HepG2 (cell line): ENCODE data around the gene TIPRL. TPM values are rescaled to one million over a fixed set of nuclear protein-coding genes. Genes with fewer than 3 reads are reported as not detected.

ENCODE experiments used
- AKNA ChIP-seq: sonication (generic); formaldehyde crosslinking; IDR thresholded peaks from 2 replicates; pipeline ENCODE4 v1.4.0; 2020; ENCODE audit warnings: missing genetic modification reagents, borderline replicate concordance
- ARNTL ChIP-seq: sonication (generic); formaldehyde crosslinking; IDR thresholded peaks from 2 replicates; pipeline ENCODE4 v1.4.0; 2020; ENCODE audit warnings: mild to moderate bottlenecking, missing genetic modification reagents
- DR1 ChIP-seq: sonication (generic); formaldehyde crosslinking; IDR thresholded peaks from 2 replicates; pipeline ENCODE4 v1.8.0; 2021; ENCODE audit warnings: mild to moderate bottlenecking, missing genetic modification reagents, inconsistent platforms
- ELK4 ChIP-seq: sonication (generic); formaldehyde crosslinking; IDR thresholded peaks from 2 replicates; pipeline ENCODE4 v1.9.0; 2021; ENCODE audit warnings: missing genetic modification reagents, borderline replicate concordance
- HOXA7 ChIP-seq: sonication (generic); formaldehyde crosslinking; IDR thresholded peaks from 2 replicates; pipeline ENCODE4 v1.8.1; 2022; ENCODE audit warnings: mild to moderate bottlenecking, missing genetic modification reagents, moderate library complexity
- KDM6A ChIP-seq: IDR thresholded peaks from 2 replicates; pipeline ENCODE4 v1.6.1; 2016; ENCODE audit warnings: low read depth
- KLF11 ChIP-seq: IDR thresholded peaks from 2 replicates; pipeline ENCODE4 v1.6.1; 2016; ENCODE audit warnings: missing compliant biosample characterization
- NFATC3 ChIP-seq: sonication (generic); formaldehyde crosslinking; IDR thresholded peaks from 2 replicates; pipeline ENCODE4 v1.5.1; 2020; ENCODE audit warnings: mild to moderate bottlenecking, missing genetic modification reagents
- NONO ChIP-seq, 2 experiments: fragments of 450-650 bp in 1 of 2; sonication (generic) in 1 of 2; formaldehyde crosslinking in 1 of 2; IDR thresholded peaks in 1 of 2; conservative IDR thresholded peaks in 1 of 2; 2 replicates each; pipeline versions ENCODE4 v1.6.1 to v1.8.0; 2017 to 2022; ENCODE audit warnings: mild to moderate bottlenecking in 1 of 2, missing genetic modification reagents in 1 of 2, moderate library complexity in 1 of 2
- NR2F2 ChIP-seq: IDR thresholded peaks from 2 replicates; pipeline ENCODE4 v1.6.1; 2012; ENCODE audit warnings: low read depth, inconsistent platforms, borderline replicate concordance
- RNF219 ChIP-seq: sonication (generic); formaldehyde crosslinking; IDR thresholded peaks from 2 replicates; pipeline ENCODE4 v1.5.0; 2020; ENCODE audit warnings: mild to moderate bottlenecking, missing genetic modification reagents
- SCMH1 ChIP-seq: sonication (generic); formaldehyde crosslinking; IDR thresholded peaks from 2 replicates; pipeline ENCODE4 v1.9.0; 2021; ENCODE audit warnings: missing genetic modification reagents, mild to moderate bottlenecking, borderline replicate concordance
- SIN3B ChIP-seq: fragments of 150-350 bp; IDR thresholded peaks from 2 replicates; pipeline ENCODE4 v1.6.1; 2014; ENCODE audit warnings: low read length
- SMAD9 ChIP-seq: sonication (generic); formaldehyde crosslinking; IDR thresholded peaks from 2 replicates; pipeline ENCODE4 v1.5.1; 2020; ENCODE audit warnings: mild to moderate bottlenecking, missing genetic modification reagents
- SP5 ChIP-seq: IDR thresholded peaks from 2 replicates; pipeline ENCODE4 v1.6.1; 2016; ENCODE audit warnings: low read depth, borderline replicate concordance
- STAT6 ChIP-seq: sonication (generic); formaldehyde crosslinking; IDR thresholded peaks from 2 replicates; pipeline ENCODE4 v1.4.0; 2020; ENCODE audit warnings: missing genetic modification reagents, mild to moderate bottlenecking, borderline replicate concordance
- TOE1 ChIP-seq: sonication (generic); formaldehyde crosslinking; IDR thresholded peaks from 2 replicates; pipeline ENCODE4 v1.4.0; 2020; ENCODE audit warnings: mild to moderate bottlenecking, missing genetic modification reagents
- ZKSCAN1 ChIP-seq: fragments of 150-350 bp; IDR thresholded peaks from 2 replicates; pipeline ENCODE4 v1.6.1; 2014; ENCODE audit warnings: low read length
- polyA plus RNA-seq, 8 experiments: library from polyadenylated mRNA; depleted of rRNA in 3 of 8; stranded (reverse) in 7 of 8; unstranded in 1 of 8; fragments of >200 nt; fragmentation: Illumina TruSeq in 4 of 8; extraction: Trizol in 4 of 8; gene quantifications; 2 replicates each; pipeline versions ENCODE4 v1.2.1 to v1.2.3, GENCODE V29; 2011 to 2016; ENCODE audit warnings: low read depth in 4 of 8, missing spikeins in 1 of 8, mixed read lengths in 1 of 8; ENCODE audit not compliant: insufficient read depth in 1 of 8
- total RNA-seq, 5 experiments: library from RNA; depleted of rRNA; stranded (reverse); fragments of >200 nt; fragmentation: Illumina TruSeq; extraction: Trizol; gene quantifications; 2 replicates each; pipeline ENCODE4 v1.2.3, GENCODE V29; 2016; ENCODE audit warnings: low read depth in 1 of 5

TIPRL gene
- total and polyA plus RNA-seq, 2 of the 13 experiments (the other 11 are each of a cell fraction or from before 2014, with no cell fraction given) = 10.1 to 22.8 TPM

GRCh38 chr1:168225476-168226190 lies 46.9 kb downstream of the TIPRL start, which contains the start of gene SFT2D2 (continued):
- TF ChIP-seq STAT6 (CRISPR knock-in tag) (0 out of 2 replicates have a peak, but pooled peaks have one; percentile 6), NFATC3 (peak; percentile 45; the same call in 1 of the 2 replicates), HOXA7 (CRISPR knock-in tag) (no peak; the same call in 1 of the 2 replicates), NR2F2 (no peak), DR1 (CRISPR knock-in tag) (peak; percentile 64; the same call in 1 of the 2 replicates), NONO (IDR thresholded peaks at IDR 0.05) (no peak), NONO (CRISPR knock-in tag; conservative IDR thresholded peaks at IDR 0.05) (0 out of 2 replicates have a peak, but pooled peaks have one; percentile 30), RNF219 (CRISPR knock-in tag) (no peak; the same call in 1 of the 2 replicates), KLF11 (CRISPR knock-in tag) (no peak), SCMH1 (CRISPR knock-in tag) (no peak), ELK4 (CRISPR knock-in tag) (no peak), TOE1 (no peak), SP5 (CRISPR knock-in tag) (no peak), ZKSCAN1 (no peak), KDM6A (CRISPR knock-in tag) (no peak), AKNA (CRISPR knock-in tag) (peak; percentile 14; the same call in 1 of the 2 replicates), ARNTL (CRISPR knock-in tag) (0 out of 2 replicates have a peak, but pooled peaks have one; percentile 45), SIN3B (no peak), SMAD9 (CRISPR knock-in tag) (peak; percentile 87; the same call in 1 of the 2 replicates)
